ENCODE data around the gene XRN1.

XRN1 gene

GRCh38 chr3:142489572-142490323 is 41.9 kb upstream of the XRN1 start:
- TF ChIP-seq EZH2phosphoT487 (IDR thresholded peaks at IDR 0.05; ENCODE audit: borderline replicate concordance, low read length) (no peak), CTCF (IDR thresholded peaks at IDR 0.05; ENCODE audit: low read depth, low read length, poor library complexity, severe bottlenecking) (no peak)
- Histone ChIP-seq H3K79me2 (ENCODE audit: control insufficient read depth, low read length) (no peaks in the 10 kb centered on the region), H3K9me3 (ENCODE audit: control insufficient read depth, insufficient read depth, low read length) (no peaks in the 10 kb centered on the region), H3F3A (ENCODE audit: control insufficient read depth, insufficient read depth) (no peaks in the 10 kb centered on the region), H3K9me2 (replicated peaks; ENCODE audit: control insufficient read depth, low read length) (no peaks in the 10 kb centered on the region), H4K20me1 (ENCODE audit: control insufficient read depth, insufficient read depth, low read depth, low read length) (no peaks in the 10 kb centered on the region), H3K4me1 (ENCODE audit: control insufficient read depth, low read length) (no peaks in the 10 kb centered on the region), H3K27me3 (ENCODE audit: control insufficient read depth, low read length) (no peaks in the 10 kb centered on the region), H3K4me2 (ENCODE audit: low read length) (no peak overlapping the region), H3K4me3 (ENCODE audit: low read length) (no peak overlapping the region), H3K36me3 (ENCODE audit: control insufficient read depth, low read length) (peaks cover 83% of the 10 kb centered on the region), H3K27ac (ENCODE audit: low read depth, low read length) (no peak overlapping the region)

GRCh38 chr3:142484912-142485435 is 37.1 kb upstream of the XRN1 start:
- H3K9me3 ChIP-seq (ENCODE audit: control insufficient read depth, insufficient read depth, low read length), result peaks cover 13% of the 10 kb centered on the region
- TF ChIP-seq EZH2phosphoT487 (IDR thresholded peaks at IDR 0.05; ENCODE audit: borderline replicate concordance, low read length) (no peak), CTCF (IDR thresholded peaks at IDR 0.05; ENCODE audit: low read depth, low read length, poor library complexity, severe bottlenecking) (no peak)
- no peak overlapping the region for H3K27ac ChIP-seq (ENCODE audit: low read depth, low read length)
- peaks cover 75% of the 10 kb centered on the region for H3K36me3 ChIP-seq (ENCODE audit: control insufficient read depth, low read length)
- H3K9me2 ChIP-seq (replicated peaks; ENCODE audit: control insufficient read depth, low read length), result no peaks in the 10 kb centered on the region
- H3F3A ChIP-seq (ENCODE audit: control insufficient read depth, insufficient read depth), result no peaks in the 10 kb centered on the region
- no peak overlapping the region for H3K4me2 ChIP-seq (ENCODE audit: low read length)
- H3K4me3 ChIP-seq (ENCODE audit: low read length), result no peak overlapping the region
- no peaks in the 10 kb centered on the region for H4K20me1 ChIP-seq (ENCODE audit: control insufficient read depth, insufficient read depth, low read depth, low read length)
- H3K79me2 ChIP-seq (ENCODE audit: control insufficient read depth, low read length), result no peaks in the 10 kb centered on the region
- H3K4me1 ChIP-seq (ENCODE audit: control insufficient read depth, low read length), result no peaks in the 10 kb centered on the region
- H3K27me3 ChIP-seq (ENCODE audit: control insufficient read depth, low read length), result no peaks in the 10 kb centered on the region

- H3K9me2 ChIP-seq (replicated peaks; ENCODE audit: control insufficient read depth, low read length), result no peaks in the 10 kb centered on the region
- H3K27me3 ChIP-seq (ENCODE audit: control insufficient read depth, low read length), result no peaks in the 10 kb centered on the region
- H3K79me2 ChIP-seq (ENCODE audit: control insufficient read depth, low read length), result no peaks in the 10 kb centered on the region
- no peaks in the 10 kb centered on the region for H4K20me1 ChIP-seq (ENCODE audit: control insufficient read depth, insufficient read depth, low read depth, low read length)
- no peak for TF ChIP-seq EZH2phosphoT487 (IDR thresholded peaks at IDR 0.05; ENCODE audit: borderline replicate concordance, low read length)
- TF ChIP-seq CTCF (IDR thresholded peaks at IDR 0.05; ENCODE audit: low read depth, low read length, poor library complexity, severe bottlenecking), result no peak
- peaks cover 46% of the 10 kb centered on the region for H3K36me3 ChIP-seq (ENCODE audit: control insufficient read depth, low read length)
- no peak overlapping the region for H3K27ac ChIP-seq (ENCODE audit: low read depth, low read length)
- H3K4me3 ChIP-seq (ENCODE audit: low read length), result no peak overlapping the region
- H3K9me3 ChIP-seq (ENCODE audit: control insufficient read depth, insufficient read depth, low read length), result peaks cover 13% of the 10 kb centered on the region
- H3K4me1 ChIP-seq (ENCODE audit: control insufficient read depth, low read length), result no peaks in the 10 kb centered on the region
- H3F3A ChIP-seq (ENCODE audit: control insufficient read depth, insufficient read depth), result no peaks in the 10 kb centered on the region
- H3K4me2 ChIP-seq (ENCODE audit: low read length), result no peak overlapping the region
These were observed 33.4 kb upstream of the XRN1 start for GRCh38 chr3:142481196-142481595.

Measured in DOHH2 (cell line).